ENCODE data around the gene PRAME. TPM values are rescaled to one million over a fixed set of nuclear protein-coding genes. Genes with fewer than 3 reads are reported as not detected.
"Not testable (repeated sequence)": the region's sequence is repeated elsewhere in the genome, so short reads cannot be mapped to it uniquely, and the experiment has no call there.

The PRAME gene
- not detected for polyA plus RNA-seq

- Mint-ChIP-seq H3K9me3 (no peaks in the 10 kb centered on the region), H3K4me1 (peaks cover 0 to 4% of the 10 kb centered on the region in 2 donors), H3K36me3 (no peaks in the 10 kb centered on the region), H3K27ac (no peak within 1 kb of the TSS), H3K4me3 (no peak within 1 kb of the TSS), H3K27me3 (ENCODE audit: low read depth in 3 of 3) (peaks cover 0 to 6% (median 2%) of the 10 kb centered on the region in 3 donors)
- peak; percentile 45 to 61 (median 57) for DNase-seq
Measured at GRCh38 chr22:22558972-22559603, at the start of gene PRAME. Gene PRAME (minus strand): TSS chr22:22559265. CDS start chr22:22556832, 2,433 bp downstream.

- not testable (repeated sequence) for H3K27me3 Mint-ChIP-seq (ENCODE audit: low read depth in 3 of 3); H3K9me3 Mint-ChIP-seq; H3K36me3 Mint-ChIP-seq; H3K4me3 Mint-ChIP-seq; H3K4me1 Mint-ChIP-seq; DNase-seq; H3K27ac Mint-ChIP-seq
Measured at GRCh38 chr22:22608022-22608421, 49.0 kb upstream of the PRAME start.

GRCh38 chr22:22605074-22605404, 46.0 kb upstream of the PRAME start:
- no peak for DNase-seq
- Mint-ChIP-seq H3K36me3 (no peaks in the 10 kb centered on the region), H3K4me1 (no peaks in the 10 kb centered on the region), H3K27ac (no peak overlapping the region), H3K9me3 (peaks cover 0 to 2% (median 0%) of the 10 kb centered on the region in 6 donors), H3K4me3 (no peak overlapping the region), H3K27me3 (ENCODE audit: low read depth in 3 of 3) (peaks cover 0 to 4% (median 3%) of the 10 kb centered on the region in 3 donors)

GRCh38 chr22:22604326-22605073, 45.4 kb upstream of the PRAME start:
- no peak for DNase-seq
- H3K27ac Mint-ChIP-seq: no peak overlapping the region
- H3K9me3 Mint-ChIP-seq: peaks cover 0 to 2% (median 0%) of the 10 kb centered on the region in 6 donors
- no peaks in the 10 kb centered on the region for H3K36me3 Mint-ChIP-seq
- peaks cover 0 to 4% (median 3%) of the 10 kb centered on the region in 3 donors for H3K27me3 Mint-ChIP-seq (ENCODE audit: low read depth in 3 of 3)
- H3K4me1 Mint-ChIP-seq: no peaks in the 10 kb centered on the region
- no peak overlapping the region for H3K4me3 Mint-ChIP-seq

GRCh38 chr22:22603470-22603947, 44.4 kb upstream of the PRAME start:
- H3K4me1 Mint-ChIP-seq: no peaks in the 10 kb centered on the region
- no peak overlapping the region for H3K27ac Mint-ChIP-seq
- DNase-seq: no peak
- no peaks in the 10 kb centered on the region for H3K36me3 Mint-ChIP-seq
- H3K4me3 Mint-ChIP-seq: no peak overlapping the region
- peaks cover 0 to 2% (median 0%) of the 10 kb centered on the region in 6 donors for H3K9me3 Mint-ChIP-seq
- H3K27me3 Mint-ChIP-seq (ENCODE audit: low read depth in 3 of 3): peaks cover 0 to 4% (median 3%) of the 10 kb centered on the region in 3 donors

- Mint-ChIP-seq H3K4me1 (no peaks in the 10 kb centered on the region), H3K27me3 (ENCODE audit: low read depth in 3 of 3) (peaks cover 0 to 5% (median 4%) of the 10 kb centered on the region in 3 donors), H3K4me3 (no peak overlapping the region), H3K36me3 (no peaks in the 10 kb centered on the region), H3K27ac (no peak overlapping the region), H3K9me3 (peaks cover 0 to 2% (median 0%) of the 10 kb centered on the region in 6 donors)
- DNase-seq: no peak
Measured at GRCh38 chr22:22600531-22601261, 41.6 kb upstream of the PRAME start.

- H3K27ac Mint-ChIP-seq: no peak overlapping the region
- peaks cover 0 to 3% (median 3%) of the 10 kb centered on the region in 3 donors for H3K27me3 Mint-ChIP-seq (ENCODE audit: low read depth in 3 of 3)
- H3K4me1 Mint-ChIP-seq: no peaks in the 10 kb centered on the region
- H3K9me3 Mint-ChIP-seq: no peaks in the 10 kb centered on the region
- no peak for DNase-seq
- H3K36me3 Mint-ChIP-seq: no peaks in the 10 kb centered on the region
- H3K4me3 Mint-ChIP-seq: no peak overlapping the region
Measured at GRCh38 chr22:22599248-22599647, 40.2 kb upstream of the PRAME start.

- no peak for DNase-seq
- Mint-ChIP-seq H3K4me3 (no peak overlapping the region), H3K27ac (no peak overlapping the region), H3K4me1 (no peaks in the 10 kb centered on the region), H3K9me3 (no peaks in the 10 kb centered on the region), H3K36me3 (no peaks in the 10 kb centered on the region), H3K27me3 (ENCODE audit: low read depth in 3 of 3) (peaks cover 3 to 4% (median 3%) of the 10 kb centered on the region in 3 donors)
Measured at GRCh38 chr22:22598144-22598543, 39.1 kb upstream of the PRAME start.

- Mint-ChIP-seq H3K4me3 (no peak overlapping the region), H3K4me1 (no peaks in the 10 kb centered on the region), H3K27me3 (ENCODE audit: low read depth in 3 of 3) (peaks cover 1 to 4% (median 1%) of the 10 kb centered on the region in 3 donors), H3K9me3 (no peaks in the 10 kb centered on the region), H3K27ac (no peak overlapping the region), H3K36me3 (no peaks in the 10 kb centered on the region)
- DNase-seq: no peak
Measured at GRCh38 chr22:22595001-22595835, 36.2 kb upstream of the PRAME start.

- no peaks in the 10 kb centered on the region for H3K9me3 Mint-ChIP-seq
- no peaks in the 10 kb centered on the region for H3K4me1 Mint-ChIP-seq
- H3K36me3 Mint-ChIP-seq: no peaks in the 10 kb centered on the region
- H3K27ac Mint-ChIP-seq: no peak overlapping the region
- peaks cover 1 to 4% (median 1%) of the 10 kb centered on the region in 3 donors for H3K27me3 Mint-ChIP-seq (ENCODE audit: low read depth in 3 of 3)
- no peak overlapping the region for H3K4me3 Mint-ChIP-seq
- DNase-seq: peak; percentile 30 to 48 (median 46)
Measured at GRCh38 chr22:22593964-22594656, 35.0 kb upstream of the PRAME start.

GRCh38 chr22:22593250-22593649, 34.2 kb upstream of the PRAME start:
- DNase-seq: no peak
- H3K4me3 Mint-ChIP-seq: no peak overlapping the region
- no peak overlapping the region for H3K27ac Mint-ChIP-seq
- peaks cover 1 to 4% (median 4%) of the 10 kb centered on the region in 3 donors for H3K27me3 Mint-ChIP-seq (ENCODE audit: low read depth in 3 of 3)
- no peaks in the 10 kb centered on the region for H3K36me3 Mint-ChIP-seq
- no peaks in the 10 kb centered on the region for H3K4me1 Mint-ChIP-seq
- H3K9me3 Mint-ChIP-seq: no peaks in the 10 kb centered on the region

- H3K4me3 Mint-ChIP-seq: no peak overlapping the region
Measured at GRCh38 chr22:22591348-22592299, 32.6 kb upstream of the PRAME start.

More at GRCh38 chr22:22591348-22592299, 32.6 kb upstream of the PRAME start:
- Mint-ChIP-seq H3K27me3 (ENCODE audit: low read depth in 3 of 3) (peaks cover 4 to 5% (median 4%) of the 10 kb centered on the region in 3 donors), H3K27ac (no peak overlapping the region), H3K4me1 (no peaks in the 10 kb centered on the region), H3K36me3 (no peaks in the 10 kb centered on the region), H3K9me3 (no peaks in the 10 kb centered on the region)
- DNase-seq: no peak

Data from immature natural killer cell (primary cell).